ENCODE data around the gene VIPR2. TPM values are rescaled to one million over a fixed set of nuclear protein-coding genes. Genes with fewer than 3 reads are reported as not detected.

VIPR2 gene
- total and polyA plus RNA-seq, 11 donors: 3.3 to 27.0 (median 18.5) TPM

DNA sequence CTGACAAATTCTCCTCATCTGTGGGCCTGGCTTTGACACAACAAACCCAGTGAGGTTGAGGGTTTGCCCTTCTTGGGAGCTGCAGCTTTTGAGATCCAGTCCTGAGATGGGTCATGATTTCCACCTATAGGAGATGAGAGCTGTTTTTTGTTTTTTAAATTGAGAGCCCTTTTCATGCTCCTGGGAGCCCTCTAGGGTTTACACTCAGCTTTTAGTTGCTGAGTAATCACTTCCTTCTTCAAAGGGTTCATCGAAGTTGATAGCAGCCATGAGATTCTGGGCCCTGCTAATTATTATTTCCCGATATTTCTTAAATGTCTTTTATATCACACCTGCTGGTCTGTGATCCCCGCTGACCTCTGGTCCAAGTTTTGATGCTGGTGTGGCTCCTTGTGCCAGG is 47.3 kb upstream of the VIPR2 start:
- 79 to 85% (median 84%) methylated on average over 3 of the region's 3 CpGs for WGBS, 4 donors
- no peak for DNase-seq
- ATAC-seq: no peak
- H3K27ac ChIP-seq: no peak overlapping the region
- H3K27me3 ChIP-seq: peaks cover 0 to 13% (median 0%) of the 10 kb centered on the region in 9 donors
- peaks cover 0 to 20% (median 4%) of the 10 kb centered on the region in 12 donors for H3K9me3 ChIP-seq
- intact Hi-C loops (cut with DNase I): no loop called here
- H3K36me3 ChIP-seq: no peaks in the 10 kb centered on the region
- H3K4me3 ChIP-seq: no peak overlapping the region
- no peak for TF ChIP-seq CTCF (IDR thresholded peaks at IDR 0.05)
- TF ChIP-seq POLR2A (IDR thresholded peaks at IDR 0.05): no peak
- peaks cover 0 to 12% (median 1%) of the 10 kb centered on the region in 12 donors for H3K4me1 ChIP-seq

GRCh38 chr7:159191236-159191635 is 46.6 kb upstream of the VIPR2 start:
- 45 to 57% (median 51%) methylated on average over 8 to 11 of the region's 11 CpGs for WGBS, 4 donors
- no peak for TF ChIP-seq CTCF (IDR thresholded peaks at IDR 0.05)
- TF ChIP-seq POLR2A (IDR thresholded peaks at IDR 0.05): no peak
- DNase-seq (no peak), ATAC-seq (no peak)
- intact Hi-C loops (cut with DNase I): no loop called here
- Histone ChIP-seq H3K9me3 (peaks cover 0 to 22% (median 4%) of the 10 kb centered on the region in 12 donors), H3K27ac (no peak overlapping the region), H3K4me3 (no peak overlapping the region), H3K4me1 (peaks cover 0 to 6% (median 0%) of the 10 kb centered on the region in 12 donors), H3K27me3 (peaks cover 0 to 13% (median 0%) of the 10 kb centered on the region in 9 donors), H3K36me3 (no peaks in the 10 kb centered on the region)

DNA sequence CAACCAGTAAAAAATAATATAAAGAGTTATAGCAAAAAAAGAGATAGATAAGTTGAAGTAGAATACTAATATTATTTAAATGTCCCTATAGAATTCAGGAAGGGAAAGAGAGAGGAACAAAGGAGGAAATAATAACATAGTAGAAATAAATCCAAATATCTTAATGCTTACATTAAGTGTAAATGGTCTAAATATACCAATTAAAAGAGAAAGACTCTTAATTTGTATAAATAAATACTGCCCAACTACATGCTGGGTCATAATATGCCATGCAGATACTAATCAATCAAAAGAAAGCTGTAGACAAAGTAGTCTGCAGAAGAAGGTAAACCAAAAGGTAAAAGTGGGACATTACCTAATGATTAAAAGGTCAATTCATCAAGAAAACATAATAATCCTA is 43.3 kb upstream of the VIPR2 start:
- Histone ChIP-seq H3K27ac (no peak overlapping the region), H3K27me3 (peaks cover 0 to 13% (median 0%) of the 10 kb centered on the region in 9 donors), H3K9me3 (peaks cover 0 to 27% (median 4%) of the 10 kb centered on the region in 12 donors), H3K4me3 (no peak overlapping the region), H3K36me3 (no peaks in the 10 kb centered on the region), H3K4me1 (no peaks in the 10 kb centered on the region)
- ATAC-seq (no peak), DNase-seq (no peak)
- TF ChIP-seq POLR2A (IDR thresholded peaks at IDR 0.05) (no peak), CTCF (IDR thresholded peaks at IDR 0.05) (no peak)
- intact Hi-C loops (cut with DNase I): no loop called here

GRCh38 chr7:159179241-159179640 is 34.6 kb upstream of the VIPR2 start:
- WGBS, 4 donors: 88 to 90% (median 88%) methylated on average over 6 of the region's 6 CpGs
- ATAC-seq: no peak
- no peak for TF ChIP-seq CTCF (IDR thresholded peaks at IDR 0.05)
- Histone ChIP-seq H3K9me3 (peaks cover 0 to 18% (median 0%) of the 10 kb centered on the region in 12 donors), H3K27ac (no peak overlapping the region), H3K4me3 (no peak overlapping the region), H3K4me1 (no peaks in the 10 kb centered on the region), H3K36me3 (no peaks in the 10 kb centered on the region), H3K27me3 (no peaks in the 10 kb centered on the region)
- intact Hi-C loops (cut with DNase I): no loop called here
- no peak for DNase-seq
